ENCODE measurements around the gene MCTP2. TPM values are rescaled to one million over a fixed set of nuclear protein-coding genes. Genes with fewer than 3 reads are reported as not detected.
"Not testable (repeated sequence)": the region's sequence is repeated elsewhere in the genome, so short reads cannot be mapped to it uniquely, and the experiment has no call there.

Gene MCTP2
- total RNA-seq, 2 experiments from 2014 or later, result 26.1 to 28.5 TPM

GRCh38 chr15:94470492-94470891 is 239.1 kb downstream of the MCTP2 start:
- Mint-ChIP-seq H3K9me3 (no peaks in the 10 kb centered on the region), H3K4me1 (no peaks in the 10 kb centered on the region), H3K27ac (no peak overlapping the region), H3K27me3 (no peaks in the 10 kb centered on the region), H3K36me3 (peaks cover 11% of the 10 kb centered on the region), H3K4me3 (no peak overlapping the region)
- ATAC-seq (ENCODE audit: low read depth) (no peak), DNase-seq (no peak)
- POLR2A ChIA-PET, result no interaction called here

GRCh38 chr15:94476686-94477085 is 245.3 kb downstream of the MCTP2 start:
- Mint-ChIP-seq H3K4me3 (no peak overlapping the region), H3K9me3 (peaks cover 4% of the 10 kb centered on the region), H3K27ac (no peak overlapping the region), H3K4me1 (no peaks in the 10 kb centered on the region), H3K36me3 (peaks cover 29% of the 10 kb centered on the region), H3K27me3 (no peaks in the 10 kb centered on the region)
- POLR2A ChIA-PET, result no interaction called here
- ATAC-seq (ENCODE audit: low read depth), result no peak
- no peak for DNase-seq

- peaks cover 8% of the 10 kb centered on the region for H3K9me3 Mint-ChIP-seq
- no peak overlapping the region for H3K4me3 Mint-ChIP-seq
- peaks cover 34% of the 10 kb centered on the region for H3K36me3 Mint-ChIP-seq
- H3K27ac Mint-ChIP-seq, result no peak overlapping the region
- no peaks in the 10 kb centered on the region for H3K4me1 Mint-ChIP-seq
- ATAC-seq (ENCODE audit: low read depth) (no peak), DNase-seq (no peak)
- POLR2A ChIA-PET, result no interaction called here
- H3K27me3 Mint-ChIP-seq, result no peaks in the 10 kb centered on the region
Measured at GRCh38 chr15:94477913-94478553, 246.7 kb downstream of the MCTP2 start.

DNA sequence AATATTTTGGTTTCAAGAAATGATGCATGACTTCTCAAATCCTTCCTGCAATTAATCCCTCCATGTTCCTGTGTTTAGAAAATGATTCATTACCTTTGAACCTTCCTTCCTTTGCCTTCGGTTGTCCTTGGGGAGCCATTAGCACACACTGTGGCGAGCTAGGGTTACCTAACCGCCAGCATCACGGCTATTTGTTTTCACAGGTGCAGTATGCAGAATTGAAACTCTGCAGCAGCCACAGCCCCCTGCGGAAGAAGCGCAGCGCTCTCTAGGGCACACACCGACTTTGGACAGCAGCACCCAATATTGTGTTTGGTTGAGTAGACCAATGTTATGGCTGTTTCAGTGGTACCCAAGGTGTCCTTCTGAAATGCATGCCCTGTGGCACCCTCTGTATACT is 247.4 kb downstream of the MCTP2 start:
- no peak for ATAC-seq (ENCODE audit: low read depth)
- DNase-seq, result no peak
- Mint-ChIP-seq H3K4me3 (no peak overlapping the region), H3K36me3 (peaks cover 32% of the 10 kb centered on the region), H3K9me3 (peaks cover 8% of the 10 kb centered on the region), H3K4me1 (no peaks in the 10 kb centered on the region), H3K27me3 (no peaks in the 10 kb centered on the region), H3K27ac (no peak overlapping the region)
- POLR2A ChIA-PET, result no interaction called here

DNA sequence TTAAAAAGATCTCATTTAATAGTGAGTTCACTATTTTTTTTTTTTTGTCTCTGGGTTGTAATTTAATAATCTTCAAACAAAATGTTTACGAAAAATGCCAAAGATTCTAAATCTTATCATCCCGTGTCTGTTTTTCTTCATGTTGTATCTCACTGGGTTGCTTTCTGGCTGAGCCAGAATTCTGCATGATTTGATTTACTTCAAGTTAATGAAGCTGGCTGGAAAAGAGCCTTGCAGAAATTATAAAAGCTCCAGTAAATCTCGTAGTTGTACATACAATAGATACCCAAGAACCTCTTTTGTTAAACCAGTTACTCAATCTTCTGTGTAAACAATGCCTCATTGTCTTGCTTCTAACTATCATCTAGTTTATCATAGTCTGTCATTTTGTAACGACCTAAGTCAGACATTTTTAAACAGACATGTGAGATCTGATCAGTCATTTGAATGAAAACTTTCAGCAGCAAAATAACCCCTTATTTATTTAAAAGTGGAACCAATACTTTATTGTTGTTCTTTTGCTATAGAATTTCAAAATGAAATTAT is 249.0 kb downstream of the MCTP2 start:
- no peaks in the 10 kb centered on the region for H3K27me3 Mint-ChIP-seq
- no peak for ATAC-seq (ENCODE audit: low read depth)
- no peaks in the 10 kb centered on the region for H3K4me1 Mint-ChIP-seq
- POLR2A ChIA-PET, result no interaction called here
- H3K9me3 Mint-ChIP-seq, result peaks cover 8% of the 10 kb centered on the region
- DNase-seq, result no peak
- no peak overlapping the region for H3K27ac Mint-ChIP-seq
- H3K36me3 Mint-ChIP-seq, result peaks cover 31% of the 10 kb centered on the region
- H3K4me3 Mint-ChIP-seq, result no peak overlapping the region

DNA sequence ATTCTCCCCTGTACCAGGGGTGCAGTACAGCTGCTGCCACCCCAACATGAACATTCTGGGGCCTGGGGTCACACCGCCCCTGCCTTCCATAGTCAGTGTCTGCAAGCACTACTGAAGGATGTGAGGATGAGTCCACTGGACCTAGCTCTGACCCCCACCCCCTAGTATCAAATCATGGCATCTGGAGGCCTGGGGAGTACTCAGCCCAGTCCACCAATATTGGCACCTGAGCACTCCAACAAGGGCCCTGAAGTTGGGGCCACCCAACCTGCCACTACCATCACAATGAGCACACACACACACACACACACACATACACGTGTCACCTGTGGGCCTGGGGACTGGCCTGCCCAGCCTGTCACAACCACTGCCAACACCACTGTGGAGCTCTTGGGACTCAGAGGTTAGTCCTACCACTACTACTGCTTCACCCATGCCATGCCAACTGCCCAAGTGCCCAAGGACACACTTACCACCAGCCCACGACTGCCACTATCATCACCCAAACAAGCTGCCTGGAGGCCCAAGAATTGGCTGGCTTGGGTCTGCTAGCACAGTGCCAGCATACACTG is 253.9 kb downstream of the MCTP2 start:
- Mint-ChIP-seq H3K36me3 (peaks cover 14% of the 10 kb centered on the region), H3K4me3 (no peak overlapping the region), H3K27ac (no peak overlapping the region), H3K4me1 (no peaks in the 10 kb centered on the region), H3K9me3 (peaks cover 8% of the 10 kb centered on the region), H3K27me3 (peaks cover 14% of the 10 kb centered on the region)
- POLR2A ChIA-PET, result no interaction called here
- ATAC-seq (ENCODE audit: low read depth), result no peak
- DNase-seq, result no peak

DNA sequence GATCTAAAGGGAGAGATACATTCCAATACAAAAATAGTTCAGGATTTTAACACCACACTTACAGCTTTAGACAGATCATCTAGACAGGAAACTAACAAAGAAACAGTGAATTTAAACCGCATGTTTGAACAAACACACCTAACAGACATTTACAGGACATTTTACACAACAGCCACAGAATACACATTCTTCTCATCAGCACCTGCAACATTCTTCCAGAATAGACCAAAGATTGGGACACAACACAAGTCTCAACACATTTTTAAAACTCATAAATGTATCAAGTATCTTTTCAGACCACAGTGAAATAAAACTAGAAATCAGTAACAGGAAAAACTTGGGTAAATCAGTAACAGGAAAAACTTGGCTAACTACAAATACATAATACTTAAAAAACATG is 256.3 kb downstream of the MCTP2 start:
- no peak overlapping the region for H3K27ac Mint-ChIP-seq
- H3K4me3 Mint-ChIP-seq, result no peak overlapping the region
- no peak for DNase-seq
- POLR2A ChIA-PET, result no interaction called here
- H3K36me3 Mint-ChIP-seq, result peaks cover 2% of the 10 kb centered on the region
- no peak for ATAC-seq (ENCODE audit: low read depth)
- no peaks in the 10 kb centered on the region for H3K4me1 Mint-ChIP-seq
- H3K27me3 Mint-ChIP-seq, result peaks cover 14% of the 10 kb centered on the region
- H3K9me3 Mint-ChIP-seq, result peaks cover 3% of the 10 kb centered on the region

- ATAC-seq (ENCODE audit: low read depth) (no peak), DNase-seq (no peak)
- Mint-ChIP-seq H3K36me3 (no peaks in the 10 kb centered on the region), H3K27me3 (peaks cover 8% of the 10 kb centered on the region), H3K27ac (no peak overlapping the region), H3K4me3 (no peak overlapping the region), H3K9me3 (peaks cover 2% of the 10 kb centered on the region), H3K4me1 (no peaks in the 10 kb centered on the region)
- POLR2A ChIA-PET, result no interaction called here
Measured at GRCh38 chr15:94493176-94493575, 261.8 kb downstream of the MCTP2 start.

GRCh38 chr15:94493586-94493985 is 262.2 kb downstream of the MCTP2 start:
- POLR2A ChIA-PET; H3K27me3 Mint-ChIP-seq; ATAC-seq (ENCODE audit: low read depth): not testable (repeated sequence)

DNA sequence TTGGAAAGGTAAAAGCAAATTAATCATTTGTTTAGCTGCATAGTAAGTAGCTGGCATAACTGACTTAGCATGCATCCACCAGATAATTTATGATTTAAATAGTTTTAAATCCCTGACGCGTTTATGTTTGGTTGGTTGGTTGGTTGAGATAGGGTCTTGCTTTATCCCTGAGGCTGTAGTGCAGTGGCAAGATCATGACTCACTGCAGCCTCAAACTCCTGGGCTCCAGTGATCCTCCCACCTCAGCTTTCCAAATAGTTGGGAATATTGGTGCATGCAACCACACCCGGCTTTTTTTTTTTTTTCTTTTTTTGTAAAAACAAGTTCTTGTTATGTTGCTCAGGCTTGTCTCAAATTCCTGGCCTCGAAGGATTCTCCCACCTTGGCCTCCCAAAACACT is 263.4 kb downstream of the MCTP2 start:
- H3K4me3 Mint-ChIP-seq, result no peak overlapping the region
- H3K27ac Mint-ChIP-seq, result no peak overlapping the region
- H3K9me3 Mint-ChIP-seq, result peaks cover 2% of the 10 kb centered on the region
- no peaks in the 10 kb centered on the region for H3K36me3 Mint-ChIP-seq
- DNase-seq, result no peak
- peaks cover 3% of the 10 kb centered on the region for H3K27me3 Mint-ChIP-seq
- H3K4me1 Mint-ChIP-seq, result no peaks in the 10 kb centered on the region
- ATAC-seq (ENCODE audit: low read depth), result no peak
- POLR2A ChIA-PET, result no interaction called here

More at GRCh38 chr15:94493586-94493985, 262.2 kb downstream of the MCTP2 start:
- H3K36me3 Mint-ChIP-seq, H3K4me3 Mint-ChIP-seq, H3K9me3 Mint-ChIP-seq, DNase-seq, H3K27ac Mint-ChIP-seq, H3K4me1 Mint-ChIP-seq: not testable (repeated sequence)

DNA sequence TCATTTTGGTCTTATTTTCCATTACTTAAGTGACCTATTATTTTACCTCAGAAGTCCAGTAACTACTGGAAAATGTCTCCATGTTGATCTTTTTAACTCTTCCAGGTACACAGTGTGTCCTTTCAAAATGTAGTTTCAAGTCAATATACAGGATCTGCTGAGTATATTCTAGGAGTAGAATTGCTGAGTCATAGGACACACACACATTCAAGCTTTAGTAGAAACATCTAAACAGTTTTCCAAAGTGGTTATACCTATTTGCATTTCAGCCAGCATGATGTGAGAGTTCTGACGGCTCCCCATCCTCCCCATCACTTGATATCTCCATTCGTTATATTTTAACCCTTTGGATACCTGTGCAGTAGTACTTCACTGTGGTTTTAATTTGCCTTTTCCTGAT is 271.9 kb downstream of the MCTP2 start:
- ATAC-seq (ENCODE audit: low read depth) (no peak), DNase-seq (no peak)
- no peak overlapping the region for H3K4me3 Mint-ChIP-seq
- POLR2A ChIA-PET, result no interaction called here
- H3K36me3 Mint-ChIP-seq, result no peaks in the 10 kb centered on the region
- peaks cover 10% of the 10 kb centered on the region for H3K27me3 Mint-ChIP-seq
- no peaks in the 10 kb centered on the region for H3K4me1 Mint-ChIP-seq
- H3K9me3 Mint-ChIP-seq, result peaks cover 1% of the 10 kb centered on the region
- H3K27ac Mint-ChIP-seq, result no peak overlapping the region

DNA sequence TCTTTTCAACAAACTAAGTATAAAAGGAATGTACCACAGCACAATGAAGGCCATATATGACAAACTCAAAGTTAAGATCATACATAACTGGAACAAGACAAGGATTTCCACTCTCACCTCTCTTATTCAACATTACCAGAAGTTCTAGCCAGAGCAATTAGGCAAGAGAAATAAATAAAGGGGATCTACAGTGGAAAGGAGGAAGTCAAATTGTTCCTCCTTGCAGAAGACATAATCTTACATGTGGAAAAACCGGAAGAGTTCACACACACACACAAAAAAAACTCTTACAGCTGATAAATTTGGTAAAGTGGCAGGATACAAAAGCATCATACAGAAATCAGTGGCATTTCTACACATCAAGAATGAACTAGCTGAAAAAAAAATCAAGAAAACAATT is 277.9 kb downstream of the MCTP2 start:
- Mint-ChIP-seq H3K27ac (no peak overlapping the region), H3K9me3 (peaks cover 1% of the 10 kb centered on the region), H3K4me1 (no peaks in the 10 kb centered on the region), H3K4me3 (no peak overlapping the region), H3K27me3 (peaks cover 10% of the 10 kb centered on the region), H3K36me3 (no peaks in the 10 kb centered on the region)
- POLR2A ChIA-PET, result no interaction called here
- DNase-seq (no peak), ATAC-seq (ENCODE audit: low read depth) (no peak)

DNA sequence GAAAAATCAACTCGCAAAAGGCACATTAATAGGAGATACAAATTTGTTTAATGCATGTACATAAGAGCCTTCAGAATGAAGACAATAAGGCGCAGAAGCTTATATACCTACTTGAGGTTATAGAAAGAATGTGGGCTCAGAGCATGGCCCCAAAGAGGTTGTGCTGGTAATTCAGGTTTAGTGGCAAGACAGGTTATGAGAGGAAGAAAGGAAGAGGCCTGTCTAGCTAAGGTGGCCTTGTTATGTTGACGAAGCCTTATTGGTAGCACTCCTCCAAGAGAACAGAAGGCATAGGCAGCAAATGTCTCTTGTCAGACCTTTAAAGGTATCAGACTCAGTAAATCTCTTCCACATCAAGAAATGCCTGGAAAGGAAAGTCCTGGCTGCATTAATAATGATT is 290.8 kb downstream of the MCTP2 start:
- DNase-seq (no peak), ATAC-seq (ENCODE audit: low read depth) (no peak)
- no peak overlapping the region for H3K4me3 Mint-ChIP-seq
- H3K27ac Mint-ChIP-seq, result no peak overlapping the region
- no peaks in the 10 kb centered on the region for H3K9me3 Mint-ChIP-seq
- no peaks in the 10 kb centered on the region for H3K4me1 Mint-ChIP-seq
- POLR2A ChIA-PET, result no interaction called here
- H3K36me3 Mint-ChIP-seq, result no peaks in the 10 kb centered on the region
- H3K27me3 Mint-ChIP-seq, result peaks cover 3% of the 10 kb centered on the region

GRCh38 chr15:94523873-94524272 is 292.5 kb downstream of the MCTP2 start:
- Mint-ChIP-seq H3K27me3 (no peaks in the 10 kb centered on the region), H3K4me1 (no peaks in the 10 kb centered on the region), H3K27ac (no peak overlapping the region), H3K9me3 (no peaks in the 10 kb centered on the region), H3K36me3 (no peaks in the 10 kb centered on the region), H3K4me3 (no peak overlapping the region)
- ATAC-seq (ENCODE audit: low read depth) (no peak), DNase-seq (no peak)
- POLR2A ChIA-PET, result no interaction called here
